GM23338 (cell line): ENCODE results near the gene PLD6. TPM values are rescaled to one million over a fixed set of nuclear protein-coding genes. Genes with fewer than 3 reads are reported as not detected.

Source experiments
- ATAC-seq: fragments of 200-7000 bp; cut with Tn5 transposase; 3 replicates; pipeline ENCODE4 v1.9.1; 2020
- DNase-seq: peaks from one replicate; pipeline ENCODE4 v3.0.0-alpha.2; 2015; ENCODE audit warnings: low spot score
- H2AFZ ChIP-seq: fragments of 200-600 bp; sonication (generic); 2 replicates; pipeline ENCODE4 v1.8.0; 2016; ENCODE audit warnings: antibody characterized with exemption, mild to moderate bottlenecking, moderate library complexity
- H3F3A ChIP-seq: fragments of 200-600 bp; sonication (generic); replicated peaks from 2 replicates; pipeline ENCODE4 v1.8.0; 2017; ENCODE audit warnings: antibody characterized with exemption, mixed run types, low read depth
- H3K27ac ChIP-seq: fragments of 200-600 bp; sonication (generic); 2 replicates; pipeline ENCODE4 v1.6.1; 2016; ENCODE audit warnings: low read depth
- H3K27me3 ChIP-seq: fragments of 200-600 bp; sonication (generic); 2 replicates; pipeline ENCODE4 v1.8.0; 2016; ENCODE audit warnings: mild to moderate bottlenecking, mixed run types, moderate library complexity; ENCODE audit not compliant: insufficient read depth
- H3K36me3 ChIP-seq: fragments of 200-600 bp; sonication (generic); 2 replicates; pipeline ENCODE4 v1.8.0; 2016; ENCODE audit warnings: mild to moderate bottlenecking; ENCODE audit not compliant: insufficient read depth
- H3K4me1 ChIP-seq: fragments of 200-600 bp; sonication (generic); 2 replicates; pipeline ENCODE4 v1.8.0; 2016; ENCODE audit warnings: mild to moderate bottlenecking, moderate library complexity; ENCODE audit not compliant: insufficient read depth
- H3K4me2 ChIP-seq: fragments of 200-600 bp; sonication (generic); 2 replicates; pipeline ENCODE4 v1.7.1; 2017; ENCODE audit warnings: mixed run types
- H3K4me3 ChIP-seq: fragments of 200-600 bp; sonication (generic); 2 replicates; pipeline ENCODE4 v1.6.1; 2016; ENCODE audit warnings: mixed run types
- H3K79me2 ChIP-seq: fragments of 200-600 bp; sonication (generic); replicated peaks from 2 replicates; pipeline ENCODE4 v1.8.0; 2017; ENCODE audit warnings: mild to moderate bottlenecking; ENCODE audit not compliant: insufficient read depth
- H3K9me2 ChIP-seq: fragments of 200-600 bp; sonication (generic); 2 replicates; pipeline ENCODE4 v1.8.0; 2017; ENCODE audit not compliant: insufficient read depth
- H4K20me1 ChIP-seq: fragments of 200-600 bp; sonication (generic); replicated peaks from 2 replicates; pipeline ENCODE4 v1.8.0; 2017; ENCODE audit warnings: mild to moderate bottlenecking; ENCODE audit not compliant: insufficient read depth
- H3K27ac Mint-ChIP-seq: 2 replicates; pipeline ENCODE4 v1.8.0; 2020; ENCODE audit warnings: inconsistent platforms, mild to moderate bottlenecking, moderate library complexity, mixed read lengths
- H3K27me3 Mint-ChIP-seq: 3 replicates; pipeline ENCODE4 v1.8.0; 2022; ENCODE audit warnings: low read depth, mild to moderate bottlenecking, moderate library complexity, mixed read lengths, inconsistent platforms; ENCODE audit not compliant: insufficient read depth, poor library complexity
- H3K36me3 Mint-ChIP-seq: 3 replicates; pipeline ENCODE4 v1.8.0; 2021; ENCODE audit warnings: low read depth, mild to moderate bottlenecking, inconsistent platforms, moderate library complexity, mixed read lengths
- H3K4me1 Mint-ChIP-seq: 3 replicates; pipeline ENCODE4 v1.8.0; 2020; ENCODE audit warnings: mild to moderate bottlenecking, inconsistent platforms, mixed read lengths
- H3K4me3 Mint-ChIP-seq: 3 replicates; pipeline ENCODE4 v1.8.0; 2021; ENCODE audit warnings: moderate library complexity, mild to moderate bottlenecking, inconsistent platforms, mixed read lengths
- H3K9me3 Mint-ChIP-seq: 3 replicates; pipeline ENCODE4 v1.8.0; 2020; ENCODE audit warnings: moderate library complexity, mild to moderate bottlenecking, inconsistent platforms, mixed read lengths
- CREB1 ChIP-seq: fragments of 250-450 bp; sonication (Bioruptor Pico); IDR thresholded peaks from 2 replicates; pipeline ENCODE4 v1.5.0; 2020; ENCODE audit warnings: low read depth, mild to moderate bottlenecking, moderate library complexity
- EZH2 ChIP-seq: fragments of 200-600 bp; sonication (generic); IDR thresholded peaks from one replicate; pipeline ENCODE4 v1.8.0; 2017; ENCODE audit warnings: antibody characterized with exemption, mild to moderate bottlenecking, low read depth; ENCODE audit not compliant: unreplicated experiment
- EZH2phosphoT487 ChIP-seq: fragments of 200-600 bp; sonication (generic); IDR thresholded peaks from one replicate; pipeline ENCODE4 v1.8.1; 2018; ENCODE audit warnings: antibody characterized with exemption; ENCODE audit not compliant: unreplicated experiment
- JUNB ChIP-seq: IDR thresholded peaks from one replicate; pipeline ENCODE4 v1.6.1; 2016; ENCODE audit warnings: antibody characterized with exemption; ENCODE audit not compliant: unreplicated experiment
- NANOG ChIP-seq: IDR thresholded peaks from 2 replicates; pipeline ENCODE4 v1.6.1; 2016; ENCODE audit warnings: antibody characterized with exemption, borderline replicate concordance
- POLR2AphosphoS5 ChIP-seq: IDR thresholded peaks from 2 replicates; pipeline ENCODE4 v1.6.1; 2016; ENCODE audit warnings: antibody characterized with exemption, low read depth
- STAT1 ChIP-seq: IDR thresholded peaks from one replicate; pipeline ENCODE4 v1.6.1; 2016; ENCODE audit warnings: antibody characterized with exemption; ENCODE audit not compliant: unreplicated experiment
- ZNF114 ChIP-seq: fragments of 250-450 bp; sonication (Bioruptor Pico); IDR thresholded peaks from 2 replicates; pipeline ENCODE4 v1.5.0; 2020; ENCODE audit warnings: mild to moderate bottlenecking, moderate library complexity
- ZNF331 ChIP-seq: fragments of 250-450 bp; sonication (Bioruptor Pico); IDR thresholded peaks from 2 replicates; pipeline ENCODE4 v1.5.0; 2020; ENCODE audit warnings: low read depth, mild to moderate bottlenecking, moderate library complexity
- polyA plus RNA-seq: library from polyadenylated mRNA; unstranded; fragments of >200 nt; fragmentation: Nextera tagmentation; extraction: Ambion mirVana; gene quantifications from 2 replicates; pipeline ENCODE4 v1.2.1, GENCODE V29; 2016
- total RNA-seq: library from RNA; depleted of rRNA; stranded (reverse); fragments of >200 nt; shearing (Covaris generic); gene quantifications from 2 replicates; pipeline ENCODE4 v1.2.3, GENCODE V29; 2014
- TF ChIP-seq, protein P1 (sequence below): fragments of 250-450 bp; sonication (Bioruptor Pico); IDR thresholded peaks from 2 replicates; pipeline ENCODE4 v1.5.0; 2020; ENCODE audit warnings: mild to moderate bottlenecking, moderate library complexity
- TF ChIP-seq, protein P2 (sequence below): IDR thresholded peaks from one replicate; pipeline ENCODE4 v1.6.1; 2018; ENCODE audit warnings: antibody characterized with exemption; ENCODE audit not compliant: unreplicated experiment
- TF ChIP-seq, protein P3 (sequence below), 2 experiments: fragments of 200-600 bp in 1 of 2; sonication (generic) in 1 of 2; conservative IDR thresholded peaks; 2 replicates each; pipeline versions ENCODE4 v1.5.1 to v1.6.1; 2016 to 2017; ENCODE audit warnings: antibody characterized with exemption in 2 of 2, low read depth in 2 of 2, mild to moderate bottlenecking in 2 of 2, moderate library complexity in 1 of 2

PLD6 gene
- total and polyA plus RNA-seq, 2 experiments from 2014 or later, result not detected

DNA sequence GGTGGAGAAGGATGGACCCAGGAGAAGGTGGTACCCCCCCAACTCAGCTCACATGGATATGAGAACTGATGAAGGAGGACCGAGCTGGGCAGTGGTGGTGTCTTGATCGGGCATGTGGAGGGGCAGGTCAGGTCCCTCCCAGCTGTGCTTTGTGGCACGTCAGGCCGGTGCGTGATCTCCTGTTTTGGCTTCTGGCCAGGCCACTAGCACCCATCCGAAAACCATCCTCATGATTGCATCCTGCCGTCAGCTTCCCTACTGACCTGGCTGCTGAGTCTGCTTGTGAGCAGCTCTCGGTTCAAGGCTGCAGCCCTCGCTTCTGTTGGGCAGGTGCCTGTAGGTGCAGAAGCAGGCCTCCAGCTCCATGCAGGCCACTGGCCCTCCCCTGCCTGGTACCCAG lies 53.1 kb downstream of the PLD6 start:
- H3K36me3 ChIP-seq, result no peaks in the 10 kb centered on the region; the same call in 1 of the 2 replicates

More for the DNA sequence above, 53.1 kb downstream of the PLD6 start:
- peaks cover 32% of the 10 kb centered on the region for H3K36me3 Mint-ChIP-seq
- ATAC-seq, result no peak
- DNase-seq, result no peak
- no peak for TF ChIP-seq STAT1
- no peak for TF ChIP-seq POLR2AphosphoS5
- no peak for TF ChIP-seq ZNF114
- TF ChIP-seq, protein P1, sequence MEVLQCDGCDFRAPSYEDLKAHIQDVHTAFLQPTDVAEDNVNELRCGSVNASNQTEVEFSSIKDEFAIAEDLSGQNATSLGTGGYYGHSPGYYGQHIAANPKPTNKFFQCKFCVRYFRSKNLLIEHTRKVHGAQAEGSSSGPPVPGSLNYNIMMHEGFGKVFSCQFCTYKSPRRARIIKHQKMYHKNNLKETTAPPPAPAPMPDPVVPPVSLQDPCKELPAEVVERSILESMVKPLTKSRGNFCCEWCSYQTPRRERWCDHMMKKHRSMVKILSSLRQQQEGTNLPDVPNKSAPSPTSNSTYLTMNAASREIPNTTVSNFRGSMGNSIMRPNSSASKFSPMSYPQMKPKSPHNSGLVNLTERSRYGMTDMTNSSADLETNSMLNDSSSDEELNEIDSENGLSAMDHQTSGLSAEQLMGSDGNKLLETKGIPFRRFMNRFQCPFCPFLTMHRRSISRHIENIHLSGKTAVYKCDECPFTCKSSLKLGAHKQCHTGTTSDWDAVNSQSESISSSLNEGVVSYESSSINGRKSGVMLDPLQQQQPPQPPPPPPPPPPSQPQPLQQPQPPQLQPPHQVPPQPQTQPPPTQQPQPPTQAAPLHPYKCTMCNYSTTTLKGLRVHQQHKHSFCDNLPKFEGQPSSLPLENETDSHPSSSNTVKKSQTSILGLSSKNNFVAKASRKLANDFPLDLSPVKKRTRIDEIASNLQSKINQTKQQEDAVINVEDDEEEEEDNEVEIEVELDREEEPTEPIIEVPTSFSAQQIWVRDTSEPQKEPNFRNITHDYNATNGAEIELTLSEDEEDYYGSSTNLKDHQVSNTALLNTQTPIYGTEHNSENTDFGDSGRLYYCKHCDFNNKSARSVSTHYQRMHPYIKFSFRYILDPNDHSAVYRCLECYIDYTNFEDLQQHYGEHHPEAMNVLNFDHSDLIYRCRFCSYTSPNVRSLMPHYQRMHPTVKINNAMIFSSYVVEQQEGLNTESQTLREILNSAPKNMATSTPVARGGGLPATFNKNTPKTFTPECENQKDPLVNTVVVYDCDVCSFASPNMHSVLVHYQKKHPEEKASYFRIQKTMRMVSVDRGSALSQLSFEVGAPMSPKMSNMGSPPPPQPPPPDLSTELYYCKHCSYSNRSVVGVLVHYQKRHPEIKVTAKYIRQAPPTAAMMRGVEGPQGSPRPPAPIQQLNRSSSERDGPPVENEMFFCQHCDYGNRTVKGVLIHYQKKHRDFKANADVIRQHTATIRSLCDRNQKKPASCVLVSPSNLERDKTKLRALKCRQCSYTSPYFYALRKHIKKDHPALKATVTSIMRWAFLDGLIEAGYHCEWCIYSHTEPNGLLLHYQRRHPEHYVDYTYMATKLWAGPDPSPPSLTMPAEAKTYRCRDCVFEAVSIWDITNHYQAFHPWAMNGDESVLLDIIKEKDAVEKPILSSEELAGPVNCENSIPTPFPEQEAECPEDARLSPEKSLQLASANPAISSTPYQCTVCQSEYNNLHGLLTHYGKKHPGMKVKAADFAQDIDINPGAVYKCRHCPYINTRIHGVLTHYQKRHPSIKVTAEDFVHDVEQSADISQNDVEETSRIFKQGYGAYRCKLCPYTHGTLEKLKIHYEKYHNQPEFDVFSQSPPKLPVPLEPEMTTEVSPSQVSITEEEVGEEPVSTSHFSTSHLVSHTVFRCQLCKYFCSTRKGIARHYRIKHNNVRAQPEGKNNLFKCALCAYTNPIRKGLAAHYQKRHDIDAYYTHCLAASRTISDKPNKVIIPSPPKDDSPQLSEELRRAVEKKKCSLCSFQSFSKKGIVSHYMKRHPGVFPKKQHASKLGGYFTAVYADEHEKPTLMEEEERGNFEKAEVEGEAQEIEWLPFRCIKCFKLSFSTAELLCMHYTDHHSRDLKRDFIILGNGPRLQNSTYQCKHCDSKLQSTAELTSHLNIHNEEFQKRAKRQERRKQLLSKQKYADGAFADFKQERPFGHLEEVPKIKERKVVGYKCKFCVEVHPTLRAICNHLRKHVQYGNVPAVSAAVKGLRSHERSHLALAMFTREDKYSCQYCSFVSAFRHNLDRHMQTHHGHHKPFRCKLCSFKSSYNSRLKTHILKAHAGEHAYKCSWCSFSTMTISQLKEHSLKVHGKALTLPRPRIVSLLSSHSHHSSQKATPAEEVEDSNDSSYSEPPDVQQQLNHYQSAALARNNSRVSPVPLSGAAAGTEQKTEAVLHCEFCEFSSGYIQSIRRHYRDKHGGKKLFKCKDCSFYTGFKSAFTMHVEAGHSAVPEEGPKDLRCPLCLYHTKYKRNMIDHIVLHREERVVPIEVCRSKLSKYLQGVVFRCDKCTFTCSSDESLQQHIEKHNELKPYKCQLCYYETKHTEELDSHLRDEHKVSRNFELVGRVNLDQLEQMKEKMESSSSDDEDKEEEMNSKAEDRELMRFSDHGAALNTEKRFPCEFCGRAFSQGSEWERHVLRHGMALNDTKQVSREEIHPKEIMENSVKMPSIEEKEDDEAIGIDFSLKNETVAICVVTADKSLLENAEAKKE (CRISPR knock-in tag), result no peak
- TF ChIP-seq JUNB, result no peak
- TF ChIP-seq NANOG, result no peak
- no peak for TF ChIP-seq EZH2
- TF ChIP-seq CREB1 (CRISPR knock-in tag), result no peak
- no peak for TF ChIP-seq ZNF331 (CRISPR knock-in tag)
- TF ChIP-seq EZH2phosphoT487, result no peak
- TF ChIP-seq, protein P2, sequence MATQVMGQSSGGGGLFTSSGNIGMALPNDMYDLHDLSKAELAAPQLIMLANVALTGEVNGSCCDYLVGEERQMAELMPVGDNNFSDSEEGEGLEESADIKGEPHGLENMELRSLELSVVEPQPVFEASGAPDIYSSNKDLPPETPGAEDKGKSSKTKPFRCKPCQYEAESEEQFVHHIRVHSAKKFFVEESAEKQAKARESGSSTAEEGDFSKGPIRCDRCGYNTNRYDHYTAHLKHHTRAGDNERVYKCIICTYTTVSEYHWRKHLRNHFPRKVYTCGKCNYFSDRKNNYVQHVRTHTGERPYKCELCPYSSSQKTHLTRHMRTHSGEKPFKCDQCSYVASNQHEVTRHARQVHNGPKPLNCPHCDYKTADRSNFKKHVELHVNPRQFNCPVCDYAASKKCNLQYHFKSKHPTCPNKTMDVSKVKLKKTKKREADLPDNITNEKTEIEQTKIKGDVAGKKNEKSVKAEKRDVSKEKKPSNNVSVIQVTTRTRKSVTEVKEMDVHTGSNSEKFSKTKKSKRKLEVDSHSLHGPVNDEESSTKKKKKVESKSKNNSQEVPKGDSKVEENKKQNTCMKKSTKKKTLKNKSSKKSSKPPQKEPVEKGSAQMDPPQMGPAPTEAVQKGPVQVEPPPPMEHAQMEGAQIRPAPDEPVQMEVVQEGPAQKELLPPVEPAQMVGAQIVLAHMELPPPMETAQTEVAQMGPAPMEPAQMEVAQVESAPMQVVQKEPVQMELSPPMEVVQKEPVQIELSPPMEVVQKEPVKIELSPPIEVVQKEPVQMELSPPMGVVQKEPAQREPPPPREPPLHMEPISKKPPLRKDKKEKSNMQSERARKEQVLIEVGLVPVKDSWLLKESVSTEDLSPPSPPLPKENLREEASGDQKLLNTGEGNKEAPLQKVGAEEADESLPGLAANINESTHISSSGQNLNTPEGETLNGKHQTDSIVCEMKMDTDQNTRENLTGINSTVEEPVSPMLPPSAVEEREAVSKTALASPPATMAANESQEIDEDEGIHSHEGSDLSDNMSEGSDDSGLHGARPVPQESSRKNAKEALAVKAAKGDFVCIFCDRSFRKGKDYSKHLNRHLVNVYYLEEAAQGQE, result no peak
- TF ChIP-seq, protein P3, sequence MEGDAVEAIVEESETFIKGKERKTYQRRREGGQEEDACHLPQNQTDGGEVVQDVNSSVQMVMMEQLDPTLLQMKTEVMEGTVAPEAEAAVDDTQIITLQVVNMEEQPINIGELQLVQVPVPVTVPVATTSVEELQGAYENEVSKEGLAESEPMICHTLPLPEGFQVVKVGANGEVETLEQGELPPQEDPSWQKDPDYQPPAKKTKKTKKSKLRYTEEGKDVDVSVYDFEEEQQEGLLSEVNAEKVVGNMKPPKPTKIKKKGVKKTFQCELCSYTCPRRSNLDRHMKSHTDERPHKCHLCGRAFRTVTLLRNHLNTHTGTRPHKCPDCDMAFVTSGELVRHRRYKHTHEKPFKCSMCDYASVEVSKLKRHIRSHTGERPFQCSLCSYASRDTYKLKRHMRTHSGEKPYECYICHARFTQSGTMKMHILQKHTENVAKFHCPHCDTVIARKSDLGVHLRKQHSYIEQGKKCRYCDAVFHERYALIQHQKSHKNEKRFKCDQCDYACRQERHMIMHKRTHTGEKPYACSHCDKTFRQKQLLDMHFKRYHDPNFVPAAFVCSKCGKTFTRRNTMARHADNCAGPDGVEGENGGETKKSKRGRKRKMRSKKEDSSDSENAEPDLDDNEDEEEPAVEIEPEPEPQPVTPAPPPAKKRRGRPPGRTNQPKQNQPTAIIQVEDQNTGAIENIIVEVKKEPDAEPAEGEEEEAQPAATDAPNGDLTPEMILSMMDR (conservative IDR thresholded peaks at IDR 0.05; ENCODE audit: low read depth in 2 of 2), result no peak
- H3K27me3 Mint-ChIP-seq, result no peaks in the 10 kb centered on the region
- Histone ChIP-seq H3K9me2 (no peaks in the 10 kb centered on the region), H3K4me3 (no peak overlapping the region), H3K4me1 (no peaks in the 10 kb centered on the region), H4K20me1 (no peaks in the 10 kb centered on the region; the same call in 1 of the 2 replicates), H2AFZ (no peak overlapping the region), H3K27ac (no peak overlapping the region), H3K27me3 (no peaks in the 10 kb centered on the region), H3K79me2 (no peaks in the 10 kb centered on the region), H3K4me2 (no peak overlapping the region), H3F3A (no peaks in the 10 kb centered on the region)
- H3K9me3 Mint-ChIP-seq, result no peaks in the 10 kb centered on the region
- H3K4me1 Mint-ChIP-seq, result no peaks in the 10 kb centered on the region
- no peak overlapping the region for H3K27ac Mint-ChIP-seq
- H3K4me3 Mint-ChIP-seq, result no peak overlapping the region
